ENCODE results near the gene LRRC18. TPM values are rescaled to one million over a fixed set of nuclear protein-coding genes. Genes with fewer than 3 reads are reported as not detected.

The LRRC18 gene
- total and polyA plus RNA-seq, 3 experiments from 2014 or later: not detected

DNA sequence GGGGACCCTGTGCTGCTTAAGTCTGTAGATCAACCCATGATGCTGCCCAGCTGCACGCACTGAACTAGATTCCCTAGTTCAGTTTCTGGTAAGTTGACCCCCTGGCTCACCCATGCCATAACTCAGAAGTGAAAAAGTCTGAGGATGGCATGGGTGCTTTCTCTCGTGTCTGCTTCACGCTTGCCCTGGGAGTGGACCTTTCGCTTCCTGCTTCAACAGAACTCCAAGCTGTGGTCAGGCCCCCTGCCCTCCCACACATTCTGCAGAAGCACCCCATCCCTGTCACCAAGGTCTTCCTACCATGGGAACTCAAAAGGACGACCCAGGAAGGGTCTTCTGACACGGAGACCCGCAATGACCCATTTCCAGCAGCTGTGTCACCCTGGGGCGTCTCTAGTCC lies 39.9 kb downstream of the LRRC18 start:
- no peak for DNase-seq
- Mint-ChIP-seq H3K4me3 (no peak overlapping the region), H3K4me1 (no peaks in the 10 kb centered on the region), H3K27me3 (peaks cover 6 to 9% of the 10 kb centered on the region in 2 donors), H3K27ac (no peak overlapping the region), H3K9me3 (peaks cover 0 to 4% (median 0%) of the 10 kb centered on the region in 5 donors), H3K36me3 (no peaks in the 10 kb centered on the region)
- Histone ChIP-seq H3K9me3 (ENCODE audit: low read length) (no peaks in the 10 kb centered on the region), H3K4me1 (ENCODE audit: insufficient read depth, low read length) (no peaks in the 10 kb centered on the region), H3K27ac (ENCODE audit: low read depth, low read length) (no peak overlapping the region), H3K36me3 (ENCODE audit: insufficient read depth, low read length) (no peaks in the 10 kb centered on the region), H3K27me3 (ENCODE audit: insufficient read depth, low read length, poor library complexity, severe bottlenecking) (no peaks in the 10 kb centered on the region), H3K4me3 (ENCODE audit: low read length) (no peak overlapping the region)
- ChIA-PET CTCF (no interaction called here), POLR2A (no interaction called here)

DNA sequence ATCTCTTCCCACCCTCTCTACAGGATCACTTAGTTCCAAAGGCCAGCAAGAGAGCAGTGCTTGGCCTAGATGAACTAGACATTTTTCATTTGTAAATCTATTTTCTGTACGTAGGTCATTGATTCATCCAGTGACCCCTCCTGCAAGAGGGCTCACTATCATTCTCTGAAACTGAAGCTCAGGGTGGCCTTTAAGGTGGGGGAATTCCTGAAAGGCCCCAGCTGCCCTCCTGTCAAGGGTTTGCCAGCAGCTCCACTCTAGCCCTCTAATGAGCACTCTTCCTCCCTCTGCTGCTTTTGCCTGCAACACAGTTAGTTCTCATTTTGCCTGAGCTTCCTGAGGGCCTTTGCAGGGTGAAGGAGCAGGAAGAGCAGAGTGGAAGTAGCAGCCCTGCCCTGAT lies 41.2 kb downstream of the LRRC18 start:
- peaks cover 0 to 4% (median 0%) of the 10 kb centered on the region in 5 donors for H3K9me3 Mint-ChIP-seq
- ChIA-PET POLR2A (no interaction called here), CTCF (no interaction called here)
- DNase-seq: no peak
- no peaks in the 10 kb centered on the region for H3K36me3 ChIP-seq (ENCODE audit: insufficient read depth, low read length)
- H3K4me3 Mint-ChIP-seq: no peak overlapping the region
- no peak overlapping the region for H3K27ac Mint-ChIP-seq
- H3K27me3 Mint-ChIP-seq: peaks cover 6 to 9% of the 10 kb centered on the region in 2 donors
- H3K27me3 ChIP-seq (ENCODE audit: insufficient read depth, low read length, poor library complexity, severe bottlenecking): no peaks in the 10 kb centered on the region
- H3K36me3 Mint-ChIP-seq: no peaks in the 10 kb centered on the region
- no peaks in the 10 kb centered on the region for H3K4me1 ChIP-seq (ENCODE audit: insufficient read depth, low read length)
- no peaks in the 10 kb centered on the region for H3K4me1 Mint-ChIP-seq
- no peak overlapping the region for H3K4me3 ChIP-seq (ENCODE audit: low read length)
- H3K27ac ChIP-seq (ENCODE audit: low read depth, low read length): no peak overlapping the region
- H3K9me3 ChIP-seq (ENCODE audit: low read length): no peaks in the 10 kb centered on the region

DNA sequence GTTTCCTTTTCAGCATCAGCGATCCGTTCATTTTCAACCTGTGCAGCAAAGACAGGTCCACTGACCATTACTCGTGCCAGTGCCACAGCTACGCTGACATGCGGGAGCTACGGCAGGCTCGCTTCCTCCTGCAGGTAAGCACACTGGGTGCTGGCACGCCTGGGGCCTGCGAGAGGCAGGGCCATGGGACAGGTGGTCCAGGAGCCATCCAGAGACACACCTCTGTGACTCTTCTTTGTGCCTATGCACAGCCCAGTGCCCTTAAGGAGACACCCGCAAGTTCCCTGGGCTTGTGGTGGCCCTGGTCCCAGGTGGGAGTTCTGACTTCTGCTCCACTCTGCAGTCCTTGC lies 42.2 kb downstream of the LRRC18 start:
- no peaks in the 10 kb centered on the region for H3K4me1 Mint-ChIP-seq
- peaks cover 0 to 4% (median 0%) of the 10 kb centered on the region in 5 donors for H3K9me3 Mint-ChIP-seq
- no peak overlapping the region for H3K4me3 Mint-ChIP-seq
- H3K36me3 Mint-ChIP-seq: no peaks in the 10 kb centered on the region
- no peaks in the 10 kb centered on the region for H3K4me1 ChIP-seq (ENCODE audit: insufficient read depth, low read length)
- H3K36me3 ChIP-seq (ENCODE audit: insufficient read depth, low read length): no peaks in the 10 kb centered on the region
- no peak overlapping the region for H3K27ac Mint-ChIP-seq
- no peaks in the 10 kb centered on the region for H3K9me3 ChIP-seq (ENCODE audit: low read length)
- no peak overlapping the region for H3K4me3 ChIP-seq (ENCODE audit: low read length)
- POLR2A ChIA-PET: no interaction called here
- H3K27me3 ChIP-seq (ENCODE audit: insufficient read depth, low read length, poor library complexity, severe bottlenecking): no peaks in the 10 kb centered on the region
- H3K27ac ChIP-seq (ENCODE audit: low read depth, low read length): no peak overlapping the region
- peaks cover 6 to 7% of the 10 kb centered on the region in 2 donors for H3K27me3 Mint-ChIP-seq
- CTCF ChIA-PET: interaction anchor here (1.1 kb wide), 1 partner anchor 13 kb away, joined by 3 read pairs; no protein-coding TSS in a partner anchor
- DNase-seq: no peak

DNA sequence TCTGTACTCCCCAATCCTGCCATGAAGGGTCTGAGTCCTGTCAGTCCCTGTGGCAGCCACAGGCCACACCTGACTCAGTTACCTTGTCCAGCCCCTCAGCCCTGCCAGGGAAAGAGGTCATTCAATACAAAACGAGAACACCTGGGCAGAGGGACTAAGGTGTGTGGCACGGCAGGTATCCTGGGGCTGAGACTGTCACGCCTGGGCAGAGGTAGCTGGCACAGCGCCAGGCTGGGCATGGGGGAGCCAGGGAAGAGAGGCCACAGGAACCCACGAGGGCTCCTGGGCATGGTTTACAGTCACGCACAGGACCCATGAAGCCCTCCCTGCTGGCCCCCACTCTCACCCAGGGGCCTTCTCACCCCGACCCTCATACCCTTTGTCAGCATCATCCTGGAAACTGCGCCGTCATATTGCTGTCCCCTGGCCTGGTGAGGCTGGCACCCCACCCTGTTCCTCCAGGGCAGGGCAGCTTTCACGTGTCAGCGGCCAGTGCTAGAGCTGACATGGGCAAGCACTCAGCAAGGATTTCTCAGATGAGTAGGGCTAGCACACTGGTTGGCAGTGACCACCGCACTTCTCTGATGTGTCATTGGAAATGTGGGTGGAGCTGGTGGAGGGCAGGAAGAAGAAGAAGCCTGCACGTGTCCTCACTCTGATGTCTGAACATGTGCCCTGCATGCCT lies 42.7 kb downstream of the LRRC18 start:
- H3K27ac ChIP-seq (ENCODE audit: low read depth, low read length): no peak overlapping the region
- no peak for DNase-seq
- H3K27me3 ChIP-seq (ENCODE audit: insufficient read depth, low read length, poor library complexity, severe bottlenecking): no peaks in the 10 kb centered on the region
- Mint-ChIP-seq H3K9me3 (no peaks in the 10 kb centered on the region), H3K27me3 (peaks cover 6% of the 10 kb centered on the region in 2 donors), H3K4me1 (no peaks in the 10 kb centered on the region), H3K27ac (no peak overlapping the region), H3K4me3 (no peak overlapping the region), H3K36me3 (no peaks in the 10 kb centered on the region)
- no peaks in the 10 kb centered on the region for H3K9me3 ChIP-seq (ENCODE audit: low read length)
- ChIA-PET POLR2A (no interaction called here), CTCF (interaction anchor here (1.1 kb wide), 1 partner anchor 13 kb away, joined by 3 read pairs; no protein-coding TSS in a partner anchor)
- no peaks in the 10 kb centered on the region for H3K36me3 ChIP-seq (ENCODE audit: insufficient read depth, low read length)
- no peaks in the 10 kb centered on the region for H3K4me1 ChIP-seq (ENCODE audit: insufficient read depth, low read length)
- H3K4me3 ChIP-seq (ENCODE audit: low read length): no peak overlapping the region

DNA sequence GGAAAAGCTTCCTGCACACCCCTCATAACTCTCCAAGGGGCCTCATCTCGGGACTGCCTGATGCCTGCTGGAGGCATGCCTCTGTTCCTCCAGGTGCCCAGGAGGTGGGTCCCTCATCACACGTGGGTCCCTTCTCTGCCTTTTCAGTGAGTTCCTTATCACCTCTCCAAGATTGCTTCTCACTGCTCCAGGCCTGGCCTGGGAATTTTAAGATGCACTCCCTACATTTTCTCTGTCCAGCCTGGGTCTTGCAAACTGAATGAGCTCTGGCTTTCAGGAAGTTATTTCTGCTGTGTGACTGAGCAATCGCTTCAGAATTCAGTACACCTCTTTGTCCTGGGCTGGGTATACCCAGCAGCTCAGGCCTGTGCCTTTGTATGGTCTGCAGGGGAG lies 43.8 kb downstream of the LRRC18 start:
- no peak overlapping the region for H3K27ac ChIP-seq (ENCODE audit: low read depth, low read length)
- no peaks in the 10 kb centered on the region for H3K4me1 Mint-ChIP-seq
- H3K36me3 Mint-ChIP-seq: no peaks in the 10 kb centered on the region
- H3K27me3 Mint-ChIP-seq: peaks cover 3 to 6% of the 10 kb centered on the region in 2 donors
- ChIA-PET CTCF (no interaction called here), POLR2A (no interaction called here)
- H3K4me1 ChIP-seq (ENCODE audit: insufficient read depth, low read length): no peaks in the 10 kb centered on the region
- H3K4me3 Mint-ChIP-seq: no peak overlapping the region
- no peak for DNase-seq
- no peaks in the 10 kb centered on the region for H3K36me3 ChIP-seq (ENCODE audit: insufficient read depth, low read length)
- H3K9me3 ChIP-seq (ENCODE audit: low read length): no peaks in the 10 kb centered on the region
- H3K4me3 ChIP-seq (ENCODE audit: low read length): no peak overlapping the region
- no peak overlapping the region for H3K27ac Mint-ChIP-seq
- H3K27me3 ChIP-seq (ENCODE audit: insufficient read depth, low read length, poor library complexity, severe bottlenecking): no peaks in the 10 kb centered on the region
- no peaks in the 10 kb centered on the region for H3K9me3 Mint-ChIP-seq

DNA sequence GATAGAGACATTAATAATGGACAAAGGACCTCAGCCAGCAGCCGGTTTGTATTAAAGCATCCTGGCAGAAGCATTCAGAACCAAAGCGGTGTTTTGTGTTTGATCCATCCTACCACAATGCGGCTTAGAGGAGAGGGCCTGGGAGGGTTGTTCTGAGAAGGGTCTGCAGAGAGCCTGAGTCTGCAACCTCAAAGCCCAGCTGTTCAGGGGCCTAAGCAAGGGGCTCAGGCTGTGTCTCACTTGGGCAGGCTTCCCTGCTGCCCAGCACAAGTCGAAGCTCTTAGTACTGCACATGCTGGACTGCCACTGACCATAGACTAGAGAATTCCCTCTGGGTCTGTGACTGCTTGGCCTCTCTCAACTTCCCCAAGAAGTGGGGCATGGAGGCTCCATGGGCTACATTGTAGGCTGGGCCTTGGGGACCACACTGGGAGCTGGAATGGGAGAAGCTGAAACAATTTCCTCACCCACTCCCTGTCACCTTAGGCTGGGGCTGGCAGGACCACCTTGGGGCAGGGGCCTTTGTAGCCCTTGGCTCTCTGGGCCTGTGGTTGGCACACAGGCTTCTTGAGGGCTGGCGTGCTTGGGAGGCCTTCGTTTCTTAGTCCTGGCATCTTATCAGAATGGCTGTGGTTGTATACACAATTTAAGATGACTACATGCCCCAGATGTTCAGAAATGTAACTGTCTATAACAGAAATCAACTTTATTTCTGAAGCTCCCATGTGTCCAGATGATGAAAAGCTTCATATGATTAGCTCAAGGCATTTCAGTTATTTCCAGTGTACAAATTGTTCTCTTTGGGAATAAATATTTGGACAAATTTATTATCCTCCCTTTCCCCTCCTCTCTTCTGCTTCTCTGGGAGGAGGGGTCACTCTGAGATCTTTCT lies 44.5 kb downstream of the LRRC18 start:
- no peaks in the 10 kb centered on the region for H3K4me1 Mint-ChIP-seq
- Histone ChIP-seq H3K4me1 (ENCODE audit: insufficient read depth, low read length) (no peaks in the 10 kb centered on the region), H3K36me3 (ENCODE audit: insufficient read depth, low read length) (no peaks in the 10 kb centered on the region), H3K27ac (ENCODE audit: low read depth, low read length) (no peak overlapping the region), H3K4me3 (ENCODE audit: low read length) (no peak overlapping the region), H3K27me3 (ENCODE audit: insufficient read depth, low read length, poor library complexity, severe bottlenecking) (no peaks in the 10 kb centered on the region), H3K9me3 (ENCODE audit: low read length) (no peaks in the 10 kb centered on the region)
- H3K9me3 Mint-ChIP-seq: no peaks in the 10 kb centered on the region
- H3K27ac Mint-ChIP-seq: no peak overlapping the region
- H3K27me3 Mint-ChIP-seq: peaks cover 3 to 6% of the 10 kb centered on the region in 2 donors
- H3K4me3 Mint-ChIP-seq: no peak overlapping the region
- CTCF ChIA-PET: interaction anchor here (0.7 kb wide), 1 partner anchor 37 kb away, joined by 3 read pairs; no protein-coding TSS in a partner anchor
- H3K36me3 Mint-ChIP-seq: no peaks in the 10 kb centered on the region
- POLR2A ChIA-PET: no interaction called here
- no peak for DNase-seq

DNA sequence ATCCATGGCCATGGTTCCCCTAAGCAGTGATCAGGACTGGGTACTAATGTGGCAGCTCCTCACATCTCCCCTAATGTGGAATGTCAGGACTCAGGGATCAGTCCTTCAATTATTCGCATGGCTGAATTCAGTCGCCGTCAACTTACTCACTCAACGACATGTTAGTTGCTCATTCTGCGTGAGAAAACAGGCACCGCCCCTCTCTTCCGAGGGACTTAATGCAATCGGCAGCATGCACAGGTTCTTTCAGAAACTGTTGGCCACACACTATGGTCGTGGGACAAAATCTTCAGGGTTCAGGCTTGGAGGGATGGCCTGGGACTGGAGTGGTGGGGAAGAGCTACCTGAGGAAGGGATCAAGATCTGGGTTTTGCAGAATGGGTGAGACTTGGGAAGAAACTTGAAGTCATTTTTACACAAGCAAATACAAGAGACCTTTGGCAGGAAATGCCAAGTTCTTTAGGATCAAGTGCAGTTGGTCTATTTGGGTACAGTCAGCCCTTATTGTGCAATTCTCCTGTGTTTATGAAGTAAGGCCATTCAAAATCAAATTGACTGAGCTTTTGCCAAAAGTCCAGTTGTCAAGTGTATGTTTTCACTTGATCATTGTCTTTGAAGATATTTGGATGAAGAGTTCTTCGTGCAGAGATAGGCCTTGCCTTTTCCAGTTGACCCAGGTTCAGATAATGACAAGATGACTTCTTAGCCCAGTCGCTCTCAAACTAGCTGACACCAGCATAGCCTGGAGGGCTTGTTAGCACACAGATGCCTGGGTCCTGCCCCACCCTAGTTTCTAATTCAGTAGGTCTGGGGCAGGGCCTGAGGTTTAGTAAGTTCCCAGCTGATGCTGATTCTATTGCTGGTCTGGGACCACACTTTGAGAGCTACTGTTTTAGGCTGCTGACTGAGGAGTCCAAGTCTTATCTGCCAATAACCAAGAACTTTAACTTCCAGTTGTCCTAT lies 48.5 kb downstream of the LRRC18 start:
- Mint-ChIP-seq H3K27ac (no peak overlapping the region), H3K9me3 (no peaks in the 10 kb centered on the region), H3K4me1 (no peaks in the 10 kb centered on the region), H3K27me3 (peaks cover 0 to 3% of the 10 kb centered on the region in 2 donors), H3K4me3 (no peak overlapping the region), H3K36me3 (no peaks in the 10 kb centered on the region)
- ChIA-PET CTCF (no interaction called here), POLR2A (no interaction called here)
- Histone ChIP-seq H3K27me3 (ENCODE audit: insufficient read depth, low read length, poor library complexity, severe bottlenecking) (no peaks in the 10 kb centered on the region), H3K4me3 (ENCODE audit: low read length) (no peak overlapping the region), H3K36me3 (ENCODE audit: insufficient read depth, low read length) (no peaks in the 10 kb centered on the region), H3K4me1 (ENCODE audit: insufficient read depth, low read length) (no peaks in the 10 kb centered on the region), H3K9me3 (ENCODE audit: low read length) (no peaks in the 10 kb centered on the region), H3K27ac (ENCODE audit: low read depth, low read length) (no peak overlapping the region)
- DNase-seq: no peak

Data from CD8-positive, alpha-beta memory T cell (primary cell).